GM23248 (cell line): ENCODE data around the gene USP46. TPM values are rescaled to one million over a fixed set of nuclear protein-coding genes. Genes with fewer than 3 reads are reported as not detected.

ENCODE experiments used
- DNase-seq: peaks from one replicate; pipeline ENCODE4 v3.0.0-alpha.2; 2015
- H2AFZ ChIP-seq: fragments of 200-600 bp; sonication (generic); 2 replicates; pipeline ENCODE4 v1.6.1; 2016; ENCODE audit warnings: antibody characterized with exemption
- H3F3A ChIP-seq: fragments of 200-600 bp; sonication (generic); 2 replicates; pipeline ENCODE4 v1.6.1; 2016; ENCODE audit warnings: mild to moderate bottlenecking, antibody characterized with exemption, mixed run types; ENCODE audit not compliant: insufficient read depth
- H3K27ac ChIP-seq: fragments of 200-600 bp; sonication (generic); 2 replicates; pipeline ENCODE4 v1.5.1; 2016; ENCODE audit warnings: mild to moderate bottlenecking
- H3K27me3 ChIP-seq: fragments of 200-600 bp; sonication (generic); replicated peaks from 2 replicates; pipeline ENCODE4 v1.6.1; 2016; ENCODE audit warnings: mild to moderate bottlenecking; ENCODE audit not compliant: insufficient read depth
- H3K36me3 ChIP-seq: fragments of 200-600 bp; sonication (generic); 2 replicates; pipeline ENCODE4 v1.6.1; 2016; ENCODE audit warnings: low read depth, mild to moderate bottlenecking
- H3K4me1 ChIP-seq: fragments of 200-600 bp; sonication (generic); 2 replicates; pipeline ENCODE4 v1.6.1; 2016; ENCODE audit warnings: mild to moderate bottlenecking; ENCODE audit not compliant: insufficient read depth
- H3K4me2 ChIP-seq: fragments of 200-600 bp; sonication (generic); one replicate; pipeline ENCODE4 v1.6.1; 2016; ENCODE audit warnings: mild to moderate bottlenecking; ENCODE audit not compliant: unreplicated experiment
- H3K4me3 ChIP-seq: fragments of 200-600 bp; sonication (generic); 2 replicates; pipeline ENCODE4 v1.5.1; 2016; ENCODE audit warnings: mild to moderate bottlenecking
- H3K79me2 ChIP-seq: fragments of 200-600 bp; sonication (generic); 2 replicates; pipeline ENCODE4 v1.6.1; 2016; ENCODE audit warnings: mild to moderate bottlenecking; ENCODE audit not compliant: insufficient read depth
- H3K9ac ChIP-seq: fragments of 200-600 bp; sonication (generic); 2 replicates; pipeline ENCODE4 v1.6.1; 2016; ENCODE audit warnings: mild to moderate bottlenecking
- H3K9me2 ChIP-seq: fragments of 200-600 bp; sonication (generic); 2 replicates; pipeline ENCODE4 v1.6.1; 2016; ENCODE audit warnings: mixed run types, mild to moderate bottlenecking, moderate library complexity; ENCODE audit not compliant: insufficient read depth
- H3K9me3 ChIP-seq: fragments of 200-600 bp; sonication (generic); one replicate; pipeline ENCODE4 v1.6.1; 2017; ENCODE audit warnings: low read depth
- H4K20me1 ChIP-seq: fragments of 200-600 bp; sonication (generic); 2 replicates; pipeline ENCODE4 v1.6.0; 2016; ENCODE audit not compliant: insufficient read depth
- EZH2 ChIP-seq: fragments of 200-600 bp; sonication (generic); IDR thresholded peaks from 2 replicates; pipeline ENCODE4 v1.6.1; 2018; ENCODE audit warnings: antibody characterized with exemption, mild to moderate bottlenecking; ENCODE audit not compliant: insufficient read depth, poor library complexity, severe bottlenecking
- EZH2phosphoT487 ChIP-seq: fragments of 200-600 bp; sonication (generic); IDR thresholded peaks from 2 replicates; pipeline ENCODE4 v1.6.1; 2018; ENCODE audit warnings: antibody characterized with exemption, moderate library complexity, mild to moderate bottlenecking, low read depth; ENCODE audit not compliant: insufficient read depth
- WGBS, 2 experiments: methylation state at CpG; one replicate each; pipeline ENCODE4 v1.1.6; 2015 to 2017; ENCODE audit warnings: low lambda C conversion rate in 2 of 2, low coverage in 1 of 2; ENCODE audit errors: missing lambda C conversion rate in 2 of 2; 5-methylcytosine and 5-hydroxymethylcytosine counted together
- in situ Hi-C: fragments of 300-500 bp; cut with MboI; formaldehyde crosslinking; loops from 2 replicates; pipeline ENCODE4 v1.15.0; 2020
- polyA plus RNA-seq: library from polyadenylated mRNA; unstranded; fragments of >200 nt; fragmentation: Nextera tagmentation; extraction: Ambion mirVana; gene quantifications from 2 replicates; pipeline ENCODE4 v1.2.1, GENCODE V29; 2016
- total RNA-seq: library from RNA; depleted of rRNA; stranded (reverse); fragments of >200 nt; shearing (Covaris generic); gene quantifications from 2 replicates; pipeline ENCODE4 v1.2.3, GENCODE V29; 2014

The USP46 gene
- total and polyA plus RNA-seq, 2 experiments from 2014 or later = 9.4 to 11.3 TPM

DNA sequence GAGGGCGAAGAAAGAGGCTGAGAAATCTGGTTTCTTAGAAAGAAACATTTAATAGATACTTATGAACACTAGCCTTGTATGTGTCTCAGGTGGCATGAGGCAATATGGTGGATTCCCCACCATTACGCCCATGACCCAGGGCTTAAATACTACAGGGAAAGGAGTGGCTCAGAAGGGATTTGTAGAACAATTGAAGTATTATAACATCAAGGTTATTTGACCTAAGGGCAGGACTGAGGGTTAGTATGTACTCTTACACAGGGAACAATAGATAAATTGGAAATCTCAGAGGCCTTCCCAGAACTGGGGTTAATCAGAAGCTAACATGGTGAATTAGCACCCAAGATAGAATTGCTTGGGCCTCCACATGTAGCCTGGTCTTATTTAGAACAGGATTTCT is 11.0 kb upstream of the USP46 start:
- Histone ChIP-seq H3K9me3 (no peaks in the 10 kb centered on the region), H3K79me2 (no peaks in the 10 kb centered on the region), H3F3A (no peaks in the 10 kb centered on the region), H4K20me1 (no peaks in the 10 kb centered on the region), H3K4me1 (no peaks in the 10 kb centered on the region), H3K4me2 (no peak overlapping the region), H3K36me3 (no peaks in the 10 kb centered on the region), H3K9ac (no peak overlapping the region), H3K4me3 (no peak overlapping the region), H3K27ac (no peak overlapping the region), H2AFZ (no peak overlapping the region), H3K27me3 (no peaks in the 10 kb centered on the region), H3K9me2 (no peaks in the 10 kb centered on the region)
- no peak for DNase-seq
- 77 to 91% methylated on average over 2 of the region's 2 CpGs for WGBS, 2 experiments
- TF ChIP-seq EZH2phosphoT487 = no peak
- no peak for TF ChIP-seq EZH2
- in situ Hi-C loops = no loop called here

DNA sequence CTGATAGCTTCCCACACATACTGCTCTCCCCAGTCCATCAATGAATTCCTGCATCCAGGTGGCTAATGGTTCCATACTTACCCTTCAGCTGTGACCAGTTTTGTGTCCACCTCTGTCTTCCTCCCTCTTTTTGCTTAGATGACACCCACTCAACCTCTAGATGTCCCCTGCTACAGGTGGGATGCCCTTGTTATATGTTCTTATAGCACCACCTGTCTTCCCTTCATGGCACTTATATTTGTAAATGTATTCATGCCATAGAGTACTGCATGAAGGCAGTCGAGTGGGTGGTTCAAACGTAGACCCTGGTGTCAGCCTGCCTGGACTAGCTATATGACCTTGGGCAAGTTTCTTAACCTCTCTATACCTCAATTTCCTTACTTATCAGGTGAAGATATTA is 6.5 kb upstream of the USP46 start:
- no peaks in the 10 kb centered on the region for H3F3A ChIP-seq
- in situ Hi-C loops = no loop called here
- DNase-seq = peak; percentile 13
- H3K27ac ChIP-seq = no peak overlapping the region
- no peaks in the 10 kb centered on the region for H3K4me1 ChIP-seq
- TF ChIP-seq EZH2 (no peak), EZH2phosphoT487 (no peak)
- no peaks in the 10 kb centered on the region for H3K79me2 ChIP-seq
- 36 to 41% methylated on average over 2 of the region's 2 CpGs for WGBS, 2 experiments
- H2AFZ ChIP-seq = no peak overlapping the region
- H3K4me2 ChIP-seq = no peak overlapping the region
- H3K27me3 ChIP-seq = no peaks in the 10 kb centered on the region
- H3K4me3 ChIP-seq = no peak overlapping the region
- no peaks in the 10 kb centered on the region for H4K20me1 ChIP-seq
- no peaks in the 10 kb centered on the region for H3K9me2 ChIP-seq
- H3K9ac ChIP-seq = no peak overlapping the region
- H3K9me3 ChIP-seq = no peaks in the 10 kb centered on the region
- no peaks in the 10 kb centered on the region for H3K36me3 ChIP-seq

DNA sequence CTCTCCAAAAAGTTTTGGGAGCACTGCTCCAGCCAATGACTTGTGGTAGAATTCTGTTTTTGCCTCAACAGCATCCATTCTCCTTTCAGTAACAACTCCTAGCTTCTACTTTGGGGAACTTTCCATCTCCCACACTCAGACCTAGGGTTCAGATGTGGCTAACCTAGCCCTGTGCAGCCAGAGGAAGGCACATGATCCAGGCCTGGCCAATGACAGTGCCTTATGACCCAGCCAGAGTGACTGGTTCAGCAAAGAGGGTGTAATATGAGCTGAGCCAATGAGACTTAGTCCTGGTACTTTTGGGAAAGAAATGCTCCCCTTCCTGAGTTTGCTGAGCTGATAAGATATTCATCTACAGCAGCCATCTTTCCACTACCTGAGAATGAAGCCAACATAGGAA is 5.4 kb upstream of the USP46 start:
- Histone ChIP-seq H3K4me2 (no peak overlapping the region), H4K20me1 (no peaks in the 10 kb centered on the region), H3F3A (no peaks in the 10 kb centered on the region), H3K36me3 (no peaks in the 10 kb centered on the region), H3K27me3 (no peaks in the 10 kb centered on the region), H3K9ac (no peak overlapping the region), H3K9me3 (no peaks in the 10 kb centered on the region), H2AFZ (no peak overlapping the region), H3K4me1 (no peaks in the 10 kb centered on the region), H3K4me3 (no peak overlapping the region), H3K9me2 (no peaks in the 10 kb centered on the region), H3K79me2 (no peaks in the 10 kb centered on the region), H3K27ac (no peak overlapping the region)
- DNase-seq = no peak
- in situ Hi-C loops = no loop called here
- TF ChIP-seq EZH2phosphoT487 = no peak
- TF ChIP-seq EZH2 = no peak

DNA sequence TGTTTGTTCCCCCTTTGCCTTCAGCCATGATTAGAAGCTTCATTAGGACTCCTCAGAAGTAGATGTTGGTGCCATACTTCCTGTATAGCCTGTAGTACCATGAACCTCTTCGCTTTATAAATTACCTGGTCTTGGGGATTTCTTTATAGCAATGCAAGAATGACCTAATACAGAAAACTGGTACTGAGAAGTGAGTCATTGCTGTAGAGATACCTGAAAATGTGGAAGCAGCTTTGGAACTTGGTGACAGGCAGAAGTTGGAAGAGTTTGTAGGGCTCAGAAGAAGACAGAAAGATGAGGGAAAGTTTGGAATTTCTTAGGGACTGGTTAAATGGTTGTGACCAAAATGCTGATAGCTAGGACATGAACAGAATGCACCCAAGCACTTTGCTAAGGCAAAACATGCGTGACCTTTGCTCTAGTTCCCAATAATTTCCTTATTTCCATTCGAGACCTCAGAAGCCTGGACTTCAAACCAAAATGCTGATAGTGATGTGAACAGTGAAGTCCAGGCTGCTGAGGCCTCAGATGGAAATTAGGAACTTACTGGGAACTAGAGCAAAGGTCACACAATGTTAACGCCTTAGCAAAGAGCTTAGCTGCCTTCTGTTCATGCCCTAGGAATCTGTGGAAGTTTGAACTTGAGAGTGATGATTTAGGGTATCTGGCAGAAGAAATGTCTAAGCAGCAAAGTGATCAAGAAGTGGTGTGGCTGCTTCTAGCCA is 3.0 kb upstream of the USP46 start:
- Histone ChIP-seq H3K27ac (no peak overlapping the region), H3K36me3 (no peaks in the 10 kb centered on the region), H3K79me2 (0 out of 2 replicates have a peak, but pooled peaks cover 7% of the 10 kb centered on the region), H3K27me3 (no peaks in the 10 kb centered on the region), H3K9me2 (no peaks in the 10 kb centered on the region), H2AFZ (no peak overlapping the region), H3K9ac (no peak overlapping the region), H3K4me2 (no peak overlapping the region), H3K4me3 (no peak overlapping the region), H4K20me1 (no peaks in the 10 kb centered on the region), H3K9me3 (no peaks in the 10 kb centered on the region), H3K4me1 (peaks cover 6% of the 10 kb centered on the region; the same call in 1 of the 2 replicates), H3F3A (no peaks in the 10 kb centered on the region)
- no peak for TF ChIP-seq EZH2phosphoT487
- no peak for TF ChIP-seq EZH2
- DNase-seq = no peak
- in situ Hi-C loops = no loop called here
- WGBS, 2 experiments = 91 to 96% methylated on average over 4 of the region's 4 CpGs

DNA sequence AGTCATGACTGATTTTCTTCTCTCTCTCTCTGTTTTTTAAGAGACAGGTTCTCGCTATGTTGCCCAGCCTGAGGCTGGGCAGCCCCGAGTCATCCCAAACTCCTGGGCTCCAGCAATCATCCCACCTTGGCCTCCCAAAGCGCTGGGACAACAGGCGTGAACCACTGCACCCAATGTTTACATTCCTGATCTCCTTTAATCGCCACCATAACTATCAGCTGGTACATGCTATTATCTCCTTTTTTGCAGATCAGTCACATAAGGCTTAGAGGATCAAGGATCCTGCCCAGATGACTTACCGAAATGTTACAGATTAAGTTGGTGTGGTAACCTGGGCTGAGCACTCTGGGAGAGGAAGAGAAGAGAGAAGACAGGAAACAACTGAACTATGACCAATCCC is 1.5 kb upstream of the USP46 start:
- Histone ChIP-seq H3K9ac (no peak overlapping the region), H3K4me1 (peaks cover 6% of the 10 kb centered on the region; the same call in 1 of the 2 replicates), H3K27ac (no peak overlapping the region), H3K36me3 (no peaks in the 10 kb centered on the region), H3K9me3 (no peaks in the 10 kb centered on the region), H3K4me3 (no peak overlapping the region; the same call in 1 of the 2 replicates), H3K4me2 (no peak overlapping the region), H3K27me3 (no peaks in the 10 kb centered on the region), H4K20me1 (no peaks in the 10 kb centered on the region), H2AFZ (no peak overlapping the region), H3K79me2 (peaks cover 8% of the 10 kb centered on the region; the same call in 1 of the 2 replicates), H3K9me2 (no peaks in the 10 kb centered on the region), H3F3A (no peaks in the 10 kb centered on the region)
- TF ChIP-seq EZH2 (no peak), EZH2phosphoT487 (no peak)
- in situ Hi-C loops = no loop called here
- WGBS, 2 experiments = 97 to 99% methylated on average over 6 of the region's 6 CpGs
- no peak for DNase-seq
